ENCODE results near the gene FRMPD1. TPM values are rescaled to one million over a fixed set of nuclear protein-coding genes. Genes with fewer than 3 reads are reported as not detected.
"Not testable (repeated sequence)": the region's sequence is repeated elsewhere in the genome, so short reads cannot be mapped to it uniquely, and the experiment has no call there.

Gene FRMPD1
- total RNA-seq, 1 donor from 2014 or later: 0.62 TPM

DNA sequence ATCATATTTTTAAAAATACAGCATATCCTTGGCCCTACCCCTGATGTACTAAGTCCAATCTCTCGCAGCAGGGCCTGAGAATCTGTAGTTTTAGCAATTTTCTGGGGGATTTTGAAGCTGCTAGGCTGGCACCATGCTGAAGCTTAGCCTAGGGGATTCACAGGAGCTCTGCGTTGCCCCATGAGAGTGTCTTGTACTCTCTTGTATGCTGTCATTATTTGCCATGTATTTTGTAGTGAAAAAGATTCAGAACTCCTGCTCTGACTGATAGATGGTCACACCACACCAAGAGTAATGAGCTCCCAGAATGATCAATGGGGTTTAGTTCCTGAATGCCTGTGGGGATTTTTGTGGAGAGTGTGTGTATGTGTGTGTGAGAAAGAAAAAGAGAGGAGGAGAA is 82.2 kb downstream of the FRMPD1 start:
- no peak for DNase-seq

DNA sequence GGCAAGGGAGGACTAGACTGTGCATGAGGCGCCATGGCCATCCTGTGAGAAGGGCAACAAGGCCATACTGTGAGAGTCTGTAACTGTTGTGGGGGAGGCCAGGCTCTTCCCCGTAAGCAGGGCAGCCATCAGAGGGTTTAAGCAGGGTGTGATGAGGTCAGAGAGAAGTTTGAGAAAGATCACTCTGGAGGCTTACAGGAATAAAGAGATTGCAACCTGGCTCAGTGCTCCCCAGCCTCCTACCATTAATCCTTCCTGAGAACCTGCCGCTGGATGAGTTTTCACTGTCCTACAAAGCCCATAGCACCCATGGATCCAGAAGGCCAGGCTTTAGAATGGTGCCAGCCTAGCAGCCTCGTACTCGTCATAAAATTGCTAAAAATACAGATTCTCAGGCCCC is 88.5 kb downstream of the FRMPD1 start:
- no peak for DNase-seq

DNA sequence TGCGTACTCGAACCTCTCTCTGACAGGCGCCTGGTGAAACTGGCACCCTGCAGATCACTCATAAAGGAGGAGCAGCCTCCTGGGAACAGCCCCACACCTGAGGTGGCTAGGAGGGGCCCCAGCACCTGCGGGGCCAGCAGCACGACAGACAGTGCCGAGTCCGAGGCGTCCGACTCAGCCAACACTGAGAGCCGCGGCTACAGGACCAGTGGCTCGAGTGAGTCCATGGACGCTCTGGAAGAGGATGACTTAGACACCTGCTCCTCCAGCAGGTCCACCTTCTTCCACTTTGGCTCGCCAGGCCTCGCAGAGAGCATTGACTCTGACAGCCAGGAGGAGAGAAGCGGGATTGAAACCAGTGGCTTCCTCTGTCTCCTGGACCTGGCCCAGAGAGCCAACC is 89.4 kb downstream of the FRMPD1 start:
- DNase-seq: no peak

DNA sequence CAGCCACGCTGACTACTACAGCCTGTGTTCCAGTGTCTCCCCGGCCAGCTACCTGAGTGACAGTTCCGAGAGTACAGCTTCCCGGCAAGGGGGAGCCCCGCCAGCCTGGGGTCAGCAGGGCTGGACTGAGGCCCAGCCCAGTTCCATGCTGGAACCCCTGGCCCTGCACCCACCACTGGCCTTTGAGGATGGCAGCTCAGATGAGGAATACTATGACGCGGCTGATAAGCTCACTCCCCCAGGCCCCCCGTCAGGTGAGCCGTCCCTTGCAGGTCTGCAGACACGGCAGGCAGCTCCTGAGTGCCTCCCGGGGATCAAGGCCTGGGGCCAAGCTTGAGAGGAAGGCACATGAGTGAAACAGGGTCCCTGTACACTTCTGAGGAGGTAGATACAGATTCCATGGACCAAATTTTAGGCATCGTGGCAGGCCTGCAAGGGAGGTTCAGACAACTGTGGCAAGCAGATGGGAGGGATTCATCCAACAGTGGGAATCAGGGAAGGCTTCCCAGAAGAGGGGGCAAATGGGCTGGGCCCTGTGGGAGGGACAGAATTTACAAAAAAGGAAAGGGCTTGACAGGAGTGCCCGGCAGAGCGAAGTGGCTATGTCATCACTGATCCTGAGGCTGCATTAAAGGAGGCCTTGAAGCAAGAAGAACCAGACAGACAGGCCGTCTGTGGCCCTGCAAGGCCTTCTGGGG is 90.0 kb downstream of the FRMPD1 start:
- DNase-seq: no peak

DNA sequence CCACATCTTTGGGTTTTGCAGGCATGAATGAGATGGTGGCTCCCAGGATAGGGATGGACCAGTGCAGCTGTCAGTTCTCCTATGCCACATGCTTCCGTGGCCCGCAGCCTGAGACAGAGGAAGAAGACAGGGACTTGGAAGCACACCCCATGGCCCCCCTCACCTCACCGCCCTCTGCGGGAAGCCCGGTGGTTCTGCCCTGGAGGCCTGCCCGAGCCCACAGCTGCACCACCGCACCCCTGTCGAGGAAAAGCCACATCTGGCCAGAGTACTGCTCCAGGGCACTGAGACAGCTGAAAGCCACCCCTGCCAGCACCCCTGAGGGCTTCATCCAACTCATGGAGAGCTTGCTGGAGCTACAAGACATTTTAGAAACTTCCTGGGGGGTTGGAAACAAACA is 95.2 kb downstream of the FRMPD1 start:
- DNase-seq: no peak

DNA sequence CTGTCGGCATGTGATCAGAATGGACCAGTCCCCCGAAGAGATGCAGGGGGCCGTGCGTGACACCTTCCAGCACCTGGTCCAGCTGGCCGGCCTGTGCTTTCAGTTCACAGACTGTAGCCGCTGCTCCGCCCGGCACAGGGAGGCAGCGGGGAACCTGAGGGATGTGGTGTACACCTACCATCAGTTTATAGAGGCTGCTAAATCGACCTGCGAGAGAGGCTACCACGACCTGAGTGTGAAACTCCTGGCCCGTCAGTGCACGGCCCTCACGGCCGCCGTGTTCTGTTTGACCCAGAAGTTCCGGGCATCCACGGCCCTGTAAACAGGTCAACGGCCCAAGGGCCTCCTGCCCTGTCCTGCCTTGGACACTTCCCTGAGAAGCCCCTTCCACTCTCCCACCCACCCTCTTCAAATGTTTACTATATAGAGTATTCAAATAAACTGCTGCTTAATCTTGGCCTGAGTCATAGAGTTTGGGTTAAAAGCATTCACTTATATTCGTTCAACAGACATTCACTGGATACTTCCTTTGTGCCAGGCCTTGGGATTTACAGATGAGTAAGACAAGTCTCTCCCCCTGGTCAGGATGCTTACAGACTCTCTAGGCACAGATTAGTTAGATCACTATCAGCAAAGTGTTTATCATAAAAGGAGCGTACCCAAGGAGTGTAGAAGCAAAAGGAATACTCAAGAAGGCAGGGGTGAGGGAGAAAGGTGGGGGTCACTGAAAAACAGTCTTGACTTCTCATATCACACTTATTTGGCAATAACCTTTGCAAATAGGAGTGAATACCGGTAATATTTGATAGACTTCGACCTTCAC is 95.9 kb downstream of the FRMPD1 start:
- no peak for DNase-seq

DNA sequence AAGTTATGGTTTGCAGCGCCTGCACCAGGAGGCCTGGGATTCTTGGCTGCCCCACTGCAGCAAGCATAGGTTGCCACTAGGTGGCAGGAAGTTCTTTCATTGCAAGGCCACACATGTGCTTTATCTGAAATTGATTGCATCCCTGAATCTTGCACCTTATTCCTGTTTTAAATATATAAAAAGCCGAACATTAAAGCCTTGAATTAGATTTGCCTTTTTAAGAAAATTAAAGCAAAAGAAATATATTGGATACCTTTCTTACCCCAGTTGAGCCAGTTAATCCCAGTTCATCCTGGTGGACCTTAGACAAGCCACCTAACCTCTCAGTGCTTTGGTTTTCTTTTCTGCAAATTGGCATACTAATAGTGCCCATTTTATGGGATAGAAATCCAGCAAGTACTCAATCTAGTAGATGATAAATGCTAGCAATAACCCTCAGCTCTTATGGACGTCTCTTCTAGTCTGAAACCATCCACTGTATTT is 96.6 kb downstream of the FRMPD1 start:
- no peak for DNase-seq

- DNase-seq: no peak
Measured at GRCh38 chr9:37749129-37749528, 98.4 kb downstream of the FRMPD1 start.

DNA sequence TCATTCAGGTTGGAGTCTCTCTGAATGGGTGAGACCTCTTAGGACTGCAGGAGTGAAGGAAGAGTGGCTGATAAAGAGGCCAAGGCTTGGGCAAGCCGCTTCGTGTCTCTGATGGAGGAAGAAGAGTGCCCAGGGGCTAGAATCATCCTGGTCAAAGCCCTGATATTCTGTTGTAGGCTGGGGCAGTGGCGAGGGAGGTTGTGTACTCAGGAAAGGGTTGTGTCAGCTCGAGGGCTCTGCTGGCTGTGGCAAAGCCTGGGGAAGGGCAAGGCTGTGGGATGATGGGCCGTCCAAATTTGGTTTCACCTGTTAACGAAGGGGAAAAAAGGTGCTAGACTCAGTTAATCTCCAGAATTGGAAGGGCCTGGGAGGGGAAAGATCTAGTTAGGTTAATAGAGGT is 100.4 kb downstream of the FRMPD1 start:
- no peak for DNase-seq

GRCh38 chr9:37751704-37752103 is 101.0 kb downstream of the FRMPD1 start:
- not testable (repeated sequence) for DNase-seq

DNA sequence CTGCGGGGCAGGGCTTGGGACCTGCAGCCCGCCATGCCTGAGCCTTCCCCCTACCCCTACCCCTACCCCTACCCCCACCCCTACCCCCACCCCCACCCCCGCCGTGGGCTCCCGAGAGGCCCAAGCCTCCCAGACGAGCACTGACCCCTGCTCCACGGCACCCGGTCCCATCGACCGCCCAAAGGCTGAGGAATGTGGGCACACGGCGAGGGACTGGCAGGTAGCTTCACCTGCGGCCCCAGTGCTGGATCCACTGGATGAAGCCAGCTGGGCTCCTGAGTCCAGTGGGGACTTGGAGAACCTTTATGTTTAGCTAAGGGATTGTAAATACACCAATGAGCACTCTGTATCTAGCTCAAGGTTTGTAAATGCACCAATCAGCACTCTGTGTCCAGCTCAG is 101.4 kb downstream of the FRMPD1 start:
- not testable (repeated sequence) for DNase-seq

DNA sequence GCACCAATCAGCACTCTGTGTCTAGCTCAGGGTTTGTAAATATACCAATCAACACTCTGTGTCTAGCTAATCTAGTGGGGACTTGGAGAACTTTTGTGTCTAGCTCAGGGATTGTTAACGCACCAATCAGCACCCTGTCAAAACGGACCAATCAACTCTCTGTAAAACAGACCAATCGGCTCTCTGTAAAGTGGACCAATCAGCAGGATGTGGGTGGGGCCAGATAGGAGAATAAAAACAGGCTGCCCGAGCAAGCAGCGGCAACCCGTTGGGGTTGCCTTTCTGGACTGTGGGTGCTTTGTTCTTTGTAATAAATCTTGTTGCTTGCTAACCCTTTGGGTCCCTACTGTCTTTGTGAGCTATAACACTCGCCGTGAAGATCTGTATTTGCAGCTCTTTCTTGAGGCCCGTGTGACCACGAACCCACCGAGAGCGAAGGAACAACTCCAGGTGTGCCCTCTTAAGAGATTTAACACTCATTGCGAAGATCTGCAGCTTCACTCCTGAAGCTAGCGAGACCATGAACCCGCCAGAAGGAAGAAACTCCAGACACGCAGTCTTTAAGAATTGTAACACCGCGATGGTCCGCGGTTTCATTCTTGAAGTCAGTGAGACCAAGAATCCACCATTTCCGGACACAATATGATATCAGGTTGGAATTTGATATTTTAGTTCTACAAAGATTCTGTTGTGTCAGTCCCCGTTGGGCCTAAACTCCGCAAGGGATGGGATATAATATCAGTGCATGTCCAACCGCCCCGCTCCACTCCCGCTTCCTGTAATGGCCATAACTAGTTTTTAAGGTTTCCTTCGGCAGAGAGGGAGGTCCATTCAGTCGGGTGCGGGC is 102.1 kb downstream of the FRMPD1 start:
- DNase-seq: no peak

DNA sequence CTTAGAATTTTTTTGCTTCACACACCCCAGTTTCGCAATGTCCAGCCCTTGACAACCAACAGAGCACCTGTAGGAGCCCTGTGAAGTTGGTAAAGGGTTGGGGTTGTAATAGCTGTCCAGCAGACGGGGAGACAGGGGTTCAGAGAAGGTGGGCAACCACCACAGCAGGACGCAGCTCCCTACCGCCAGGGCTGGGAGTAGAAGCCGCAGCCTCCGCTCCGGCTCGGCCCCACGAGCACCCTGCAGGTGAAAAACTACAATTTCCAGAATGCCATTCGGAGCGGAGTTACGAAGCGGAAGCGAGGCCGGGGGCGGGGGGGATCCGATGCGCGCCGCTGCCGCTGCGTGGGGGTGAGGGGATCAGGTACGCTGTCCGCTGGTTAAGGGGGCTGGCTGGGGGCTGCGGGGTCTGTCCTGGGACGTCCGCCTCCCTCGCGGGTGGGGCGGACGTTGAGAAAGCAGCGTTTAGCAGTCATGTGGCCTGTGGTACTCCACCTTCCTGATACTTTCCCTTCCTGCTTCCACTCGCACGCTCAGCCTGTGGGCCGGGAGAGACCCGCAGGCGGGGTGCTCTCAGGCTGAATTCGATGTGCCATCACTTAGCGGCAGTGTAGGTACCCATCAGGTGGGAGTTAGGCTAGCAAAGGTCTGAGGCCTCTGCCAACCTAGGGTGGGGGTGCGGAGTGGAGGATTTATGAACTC is 102.9 kb downstream of the FRMPD1 start, which contains the start of gene TRMT10B:
Gene TRMT10B (plus strand): TSS at position 317 of the 702 bp plus-strand sequence. CDS start 8,127 bp downstream, outside the sequence.
- DNase-seq: peak; percentile 55

DNA sequence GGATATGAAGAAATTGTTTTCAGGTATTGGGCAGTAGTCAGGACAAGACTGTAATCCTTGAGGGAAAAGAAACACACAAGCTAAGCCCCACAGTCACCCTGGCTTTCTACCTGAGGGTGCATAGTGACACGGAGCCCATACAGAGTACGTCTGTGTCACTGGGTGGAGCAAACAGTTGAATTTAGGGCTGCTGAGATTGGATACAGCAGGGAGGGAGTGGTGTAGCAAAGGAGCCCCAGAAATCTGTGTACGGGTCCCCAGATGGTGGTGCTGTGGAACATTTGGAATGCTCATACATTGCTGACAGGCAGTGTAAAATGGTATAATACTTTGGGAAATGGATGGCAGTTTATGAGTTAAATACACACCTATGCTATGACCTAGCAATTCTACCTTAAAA is 108.0 kb downstream of the FRMPD1 start:
- no peak for DNase-seq

DNA sequence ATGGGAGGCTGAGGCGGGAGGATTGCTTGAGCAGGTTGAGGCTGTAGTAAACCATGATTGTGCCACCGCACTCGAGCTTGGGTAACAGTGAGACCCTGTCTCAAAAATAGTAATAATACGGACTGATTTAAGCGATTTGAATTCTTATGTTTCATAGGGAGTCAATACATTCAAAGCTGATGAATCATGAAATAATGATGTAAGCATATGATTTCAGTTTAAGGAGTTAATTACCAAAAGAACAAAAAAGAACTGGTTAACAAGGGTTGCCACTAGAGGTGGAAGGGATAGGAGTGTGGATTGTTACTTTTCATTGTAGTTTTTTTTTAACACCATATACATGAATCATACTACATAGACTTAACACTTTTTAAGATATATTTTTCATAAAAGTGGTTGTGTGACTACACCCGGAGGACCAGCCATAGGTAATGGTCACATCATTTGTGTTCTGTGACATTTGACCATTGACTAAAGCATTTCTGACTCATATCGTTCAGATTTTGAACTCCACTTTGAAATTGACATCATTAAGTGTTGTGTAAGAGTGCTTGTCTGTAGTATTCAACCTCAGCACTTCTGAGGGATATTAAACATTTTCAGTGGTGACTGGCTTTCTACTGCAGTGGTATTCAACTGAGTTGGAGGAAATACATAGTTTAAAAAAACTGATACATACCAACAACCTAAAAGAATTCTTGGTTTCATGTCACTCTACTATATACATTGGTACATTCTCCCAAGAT is 109.8 kb downstream of the FRMPD1 start:
- no peak for DNase-seq

GRCh38 chr9:37761511-37761910 is 110.8 kb downstream of the FRMPD1 start:
- no peak for DNase-seq

- not testable (repeated sequence) for DNase-seq
Measured at GRCh38 chr9:37765263-37765662, 114.5 kb downstream of the FRMPD1 start.

DNA sequence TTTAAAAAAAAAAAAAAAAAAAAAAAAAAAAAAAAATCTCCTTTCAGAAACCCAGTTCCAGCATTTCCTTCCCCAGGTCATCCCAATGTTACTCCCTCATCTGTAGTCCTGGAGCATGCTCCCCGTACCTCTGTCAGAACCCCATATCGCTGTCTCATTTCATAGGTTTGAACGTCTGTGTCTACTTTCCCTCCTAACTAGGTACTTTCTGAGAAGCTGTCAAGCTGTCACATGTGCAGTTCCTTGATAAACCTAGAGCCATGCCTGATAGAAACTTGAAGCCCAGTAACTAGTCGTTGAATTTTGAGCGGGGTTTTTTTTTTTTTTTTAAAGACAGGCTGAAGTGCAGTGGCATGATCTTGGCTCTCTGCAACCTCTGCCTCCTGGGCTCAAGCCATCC is 118.6 kb downstream of the FRMPD1 start:
- no peak for DNase-seq

DNA sequence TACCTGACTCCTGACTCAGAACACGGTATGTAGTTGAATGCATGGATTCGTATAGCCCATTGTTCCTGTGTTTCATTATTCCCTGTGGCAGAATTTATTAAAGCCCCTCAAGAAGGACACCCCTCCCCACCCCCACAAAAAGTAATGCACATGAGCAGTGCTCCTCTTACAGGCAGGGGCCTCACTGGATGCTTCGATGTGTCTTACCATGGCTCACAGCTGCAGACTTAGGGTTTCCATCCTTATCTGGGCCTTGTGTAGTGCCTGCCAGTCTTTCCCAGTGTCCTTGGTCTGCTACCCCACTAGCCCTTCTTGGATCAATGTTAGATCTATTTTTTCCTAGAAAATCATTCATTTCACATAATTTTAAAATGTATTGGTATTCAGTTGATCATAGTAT is 119.2 kb downstream of the FRMPD1 start:
- DNase-seq: no peak

GRCh38 chr9:37775216-37775919 is 124.6 kb downstream of the FRMPD1 start:
- DNase-seq: no peak

- no peak for DNase-seq
Measured at GRCh38 chr9:37776328-37776727, 125.6 kb downstream of the FRMPD1 start.

Data from occipital lobe (tissue), 2 donors.